Muscle layer of duodenum (tissue), 2 donors: ENCODE data around the gene CUL7.

ENCODE experiments used
- H3K27ac ChIP-seq: one replicate; pipeline ENCODE4 v1.7.0; 2013; ENCODE audit warnings: mild to moderate bottlenecking, low read length
- H3K27me3 ChIP-seq: one replicate; pipeline ENCODE4 v1.7.0; 2013; ENCODE audit warnings: low read depth, mild to moderate bottlenecking, control low read depth, low read length
- H3K36me3 ChIP-seq, 2 donors: one replicate each; pipeline ENCODE4 v1.7.0; 2013; ENCODE audit warnings: low read length in 2 of 2, control low read depth in 1 of 2, mild to moderate bottlenecking in 1 of 2; ENCODE audit not compliant: insufficient read depth in 2 of 2, control insufficient read depth in 1 of 2
- H3K4me1 ChIP-seq, 2 donors: one replicate each; pipeline ENCODE4 v1.7.0; 2013; ENCODE audit warnings: low read length in 2 of 2, mild to moderate bottlenecking in 2 of 2, control low read depth in 1 of 2, moderate library complexity in 1 of 2; ENCODE audit not compliant: insufficient read depth in 2 of 2, control insufficient read depth in 1 of 2
- H3K4me3 ChIP-seq, 2 donors: one replicate each; pipeline ENCODE4 v1.7.0; 2013; ENCODE audit warnings: low read length in 2 of 2, low read depth in 1 of 2, mild to moderate bottlenecking in 1 of 2
- H3K9me3 ChIP-seq, 2 donors: one replicate each; pipeline ENCODE4 v1.7.0; 2013; ENCODE audit warnings: low read length in 2 of 2, control low read depth in 1 of 2, mild to moderate bottlenecking in 1 of 2; ENCODE audit not compliant: control insufficient read depth in 1 of 2
- donor health status: healthy.

Gene CUL7

GRCh38 chr6:43053545-43054205 lies at the start of gene CUL7:
Gene CUL7 (minus strand): TSS chr6:43053851. CDS start chr6:43052788, 1,063 bp downstream.
- peak within 1 kb of the TSS; percentile 84 for H3K27ac ChIP-seq
- peak within 1 kb of the TSS; percentile 64 to 69 for H3K4me3 ChIP-seq
- peaks cover 7 to 22% of the 10 kb centered on the region in 2 donors for H3K4me1 ChIP-seq
- H3K27me3 ChIP-seq: no peaks in the 10 kb centered on the region
- peaks cover 19 to 25% of the 10 kb centered on the region in 2 donors for H3K36me3 ChIP-seq
- H3K9me3 ChIP-seq: no peaks in the 10 kb centered on the region

- H3K36me3 ChIP-seq: no peaks in the 10 kb centered on the region
- no peak overlapping the region for H3K27ac ChIP-seq
- no peak overlapping the region for H3K4me3 ChIP-seq
- no peaks in the 10 kb centered on the region for H3K27me3 ChIP-seq
- no peaks in the 10 kb centered on the region for H3K4me1 ChIP-seq
- H3K9me3 ChIP-seq: no peaks in the 10 kb centered on the region
These were observed 47.8 kb upstream of the CUL7 start for GRCh38 chr6:43101497-43101896.

- Histone ChIP-seq H3K27me3 (no peaks in the 10 kb centered on the region), H3K4me3 (no peak overlapping the region), H3K4me1 (no peaks in the 10 kb centered on the region), H3K27ac (no peak overlapping the region), H3K9me3 (no peaks in the 10 kb centered on the region), H3K36me3 (no peaks in the 10 kb centered on the region)
These were observed 43.9 kb upstream of the CUL7 start for GRCh38 chr6:43097502-43097901.

- Histone ChIP-seq H3K27ac (no peak overlapping the region), H3K4me1 (no peaks in the 10 kb centered on the region), H3K4me3 (no peak overlapping the region), H3K27me3 (no peaks in the 10 kb centered on the region), H3K36me3 (no peaks in the 10 kb centered on the region), H3K9me3 (no peaks in the 10 kb centered on the region)
These were observed 43.4 kb upstream of the CUL7 start for GRCh38 chr6:43097098-43097489.

GRCh38 chr6:43096451-43097097 lies 42.9 kb upstream of the CUL7 start:
- H3K9me3 ChIP-seq: no peaks in the 10 kb centered on the region
- no peak overlapping the region for H3K4me3 ChIP-seq
- peak overlapping the region; percentile 45 for H3K27ac ChIP-seq
- H3K4me1 ChIP-seq: no peaks in the 10 kb centered on the region
- H3K27me3 ChIP-seq: no peaks in the 10 kb centered on the region
- no peaks in the 10 kb centered on the region for H3K36me3 ChIP-seq

- Histone ChIP-seq H3K9me3 (no peaks in the 10 kb centered on the region), H3K4me3 (no peak overlapping the region), H3K4me1 (no peaks in the 10 kb centered on the region), H3K27ac (peak overlapping the region; percentile 45), H3K27me3 (no peaks in the 10 kb centered on the region), H3K36me3 (no peaks in the 10 kb centered on the region)
These were observed 42.3 kb upstream of the CUL7 start for GRCh38 chr6:43095939-43096338.

- H3K4me3 ChIP-seq: peak overlapping the region; percentile 65 to 70
These were observed 40.0 kb upstream of the CUL7 start for GRCh38 chr6:43093436-43094289.

GRCh38 chr6:43092635-43093034 lies 39.0 kb upstream of the CUL7 start:
- Histone ChIP-seq H3K27me3 (no peaks in the 10 kb centered on the region), H3K27ac (no peak overlapping the region), H3K4me3 (no peak overlapping the region), H3K36me3 (no peaks in the 10 kb centered on the region), H3K9me3 (no peaks in the 10 kb centered on the region), H3K4me1 (no peaks in the 10 kb centered on the region)

More at GRCh38 chr6:43093436-43094289, 40.0 kb upstream of the CUL7 start:
- Histone ChIP-seq H3K9me3 (no peaks in the 10 kb centered on the region), H3K27ac (peak overlapping the region; percentile 71), H3K4me1 (no peaks in the 10 kb centered on the region), H3K27me3 (no peaks in the 10 kb centered on the region), H3K36me3 (no peaks in the 10 kb centered on the region)

- H3K27me3 ChIP-seq: no peaks in the 10 kb centered on the region
- H3K27ac ChIP-seq: no peak overlapping the region
These were observed 37.9 kb upstream of the CUL7 start for GRCh38 chr6:43091436-43091991.

GRCh38 chr6:43091020-43091419 lies 37.4 kb upstream of the CUL7 start:
- no peak overlapping the region for H3K27ac ChIP-seq
- no peaks in the 10 kb centered on the region for H3K36me3 ChIP-seq
- no peaks in the 10 kb centered on the region for H3K27me3 ChIP-seq
- H3K4me3 ChIP-seq: no peak overlapping the region
- no peaks in the 10 kb centered on the region for H3K9me3 ChIP-seq
- H3K4me1 ChIP-seq: no peaks in the 10 kb centered on the region

More at GRCh38 chr6:43091436-43091991, 37.9 kb upstream of the CUL7 start:
- no peaks in the 10 kb centered on the region for H3K9me3 ChIP-seq
- H3K4me3 ChIP-seq: no peak overlapping the region
- no peaks in the 10 kb centered on the region for H3K36me3 ChIP-seq
- H3K4me1 ChIP-seq: no peaks in the 10 kb centered on the region

GRCh38 chr6:43090559-43090956 lies 36.9 kb upstream of the CUL7 start:
- Histone ChIP-seq H3K4me1 (no peaks in the 10 kb centered on the region), H3K4me3 (no peak overlapping the region), H3K27me3 (no peaks in the 10 kb centered on the region), H3K27ac (no peak overlapping the region), H3K9me3 (no peaks in the 10 kb centered on the region), H3K36me3 (no peaks in the 10 kb centered on the region)
